Neural cell (in vitro differentiated cells): ENCODE results near the gene PHF21B. TPM values are rescaled to one million over a fixed set of nuclear protein-coding genes. Genes with fewer than 3 reads are reported as not detected.

ENCODE experiments used
- H2AFZ ChIP-seq: fragments of 200-600, 300-800 bp; sonication (generic), shearing (Covaris generic); 2 replicates; pipeline ENCODE4 v1.6.0; 2014; ENCODE audit warnings: low read depth, mild to moderate bottlenecking, antibody characterized with exemption, low read length, moderate library complexity
- H3F3A ChIP-seq: fragments of 200-600 bp; shearing (Covaris generic); 2 replicates; pipeline ENCODE4 v1.6.1; 2016; ENCODE audit warnings: mild to moderate bottlenecking, moderate library complexity, mixed read lengths, antibody characterized with exemption, low read length; ENCODE audit not compliant: insufficient read depth, poor library complexity, severe bottlenecking
- H3K27ac ChIP-seq: fragments of 200-600, 300-800 bp; sonication (generic), shearing (Covaris generic); 2 replicates; pipeline ENCODE4 v1.5.1; 2014; ENCODE audit warnings: mild to moderate bottlenecking, low read length, moderate library complexity
- H3K27me3 ChIP-seq: fragments of 300-800, 200-600 bp; sonication (generic), shearing (Covaris generic); 2 replicates; pipeline ENCODE4 v1.6.0; 2014; ENCODE audit warnings: mild to moderate bottlenecking, low read depth, low read length, moderate library complexity; ENCODE audit not compliant: insufficient read depth
- H3K36me3 ChIP-seq: fragments of 300-800, 200-600 bp; sonication (generic), shearing (Covaris generic); 2 replicates; pipeline ENCODE4 v1.5.1; 2014; ENCODE audit warnings: mild to moderate bottlenecking, antibody characterized with exemption, low read length, moderate library complexity; ENCODE audit not compliant: insufficient read depth
- H3K4me2 ChIP-seq: fragments of 300-800, 200-600 bp; sonication (generic), shearing (Covaris generic); 2 replicates; pipeline ENCODE4 v1.6.0; 2014; ENCODE audit warnings: mild to moderate bottlenecking, low read length
- H3K4me3 ChIP-seq: fragments of 300-800, 200-600 bp; sonication (generic), shearing (Covaris generic); 2 replicates; pipeline ENCODE4 v1.5.1; 2014; ENCODE audit warnings: mild to moderate bottlenecking, low read length, moderate library complexity
- H3K79me2 ChIP-seq: fragments of 200-600 bp; shearing (Covaris generic); replicated peaks from 2 replicates; pipeline ENCODE4 v1.6.0; 2014; ENCODE audit warnings: mild to moderate bottlenecking, low read length, moderate library complexity; ENCODE audit not compliant: insufficient read depth
- H3K9ac ChIP-seq: fragments of 300-800, 200-600 bp; sonication (generic), shearing (Covaris generic); 2 replicates; pipeline ENCODE4 v1.6.1; 2016; ENCODE audit warnings: mild to moderate bottlenecking, low read length, mixed read lengths
- H3K9me2 ChIP-seq: fragments of 200-600 bp; shearing (Covaris generic); 2 replicates; pipeline ENCODE4 v1.6.1; 2016; ENCODE audit warnings: mild to moderate bottlenecking, low read length, mixed read lengths; ENCODE audit not compliant: insufficient read depth
- H3K9me3 ChIP-seq: fragments of 200-600, 300-800 bp; sonication (generic), shearing (Covaris generic); 2 replicates; pipeline ENCODE4 v1.6.1; 2016; ENCODE audit warnings: mild to moderate bottlenecking, mixed run types, low read length, moderate library complexity, mixed read lengths
- H4K20me1 ChIP-seq: fragments of 200-600 bp; shearing (Covaris generic); 2 replicates; pipeline ENCODE4 v1.6.1; 2016; ENCODE audit warnings: mild to moderate bottlenecking, mixed run types; ENCODE audit not compliant: insufficient read depth
- EP300 ChIP-seq: fragments of 450-650 bp; conservative IDR thresholded peaks from 2 replicates; pipeline ENCODE4 v1.6.1; 2014; ENCODE audit warnings: antibody characterized with exemption, mild to moderate bottlenecking, moderate library complexity; ENCODE audit not compliant: poor library complexity, severe bottlenecking
- EZH2 ChIP-seq: fragments of 200-600, 300-800 bp; shearing (Covaris generic), sonication (generic); IDR thresholded peaks from 2 replicates; pipeline ENCODE4 v1.6.1; 2014; ENCODE audit warnings: antibody characterized with exemption, low read length, borderline replicate concordance, mild to moderate bottlenecking; ENCODE audit not compliant: insufficient read depth, poor library complexity, severe bottlenecking
- MXI1 ChIP-seq: fragments of 450-650 bp; conservative IDR thresholded peaks from 2 replicates; pipeline ENCODE4 v1.6.1; 2014; ENCODE audit warnings: antibody characterized with exemption, mild to moderate bottlenecking; ENCODE audit not compliant: poor library complexity, severe bottlenecking
- POLR2AphosphoS5 ChIP-seq: IDR thresholded peaks from 2 replicates; pipeline ENCODE4 v1.6.1; 2012
- RAD21 ChIP-seq: fragments of 450-650 bp; conservative IDR thresholded peaks from 2 replicates; pipeline ENCODE4 v1.6.1; 2014; ENCODE audit warnings: antibody characterized with exemption, mild to moderate bottlenecking, moderate library complexity
- REST ChIP-seq: IDR thresholded peaks from 2 replicates; pipeline ENCODE4 v1.6.1; 2012; ENCODE audit warnings: borderline replicate concordance
- SMC3 ChIP-seq: fragments of 450-650 bp; conservative IDR thresholded peaks from 2 replicates; pipeline ENCODE4 v1.6.1; 2014; ENCODE audit warnings: antibody characterized with exemption, mild to moderate bottlenecking, moderate library complexity; ENCODE audit not compliant: poor library complexity
- TAF1 ChIP-seq: IDR thresholded peaks from 2 replicates; pipeline ENCODE4 v1.6.1; 2012; ENCODE audit warnings: low read depth
- polyA plus RNA-seq: library from polyadenylated mRNA; depleted of rRNA; stranded (reverse); fragments of >200 nt; gene quantifications from 2 replicates; pipeline ENCODE4 v1.2.3, GENCODE V29; 2014
- TF ChIP-seq, protein P1 (sequence below): fragments of 450-650 bp; IDR thresholded peaks from 2 replicates; pipeline ENCODE4 v1.5.1; 2014; ENCODE audit warnings: antibody characterized with exemption, mild to moderate bottlenecking, moderate library complexity; ENCODE audit not compliant: poor library complexity, severe bottlenecking

The PHF21B gene
- polyA plus RNA-seq, 1 donor from 2014 or later: 49.5 TPM

DNA sequence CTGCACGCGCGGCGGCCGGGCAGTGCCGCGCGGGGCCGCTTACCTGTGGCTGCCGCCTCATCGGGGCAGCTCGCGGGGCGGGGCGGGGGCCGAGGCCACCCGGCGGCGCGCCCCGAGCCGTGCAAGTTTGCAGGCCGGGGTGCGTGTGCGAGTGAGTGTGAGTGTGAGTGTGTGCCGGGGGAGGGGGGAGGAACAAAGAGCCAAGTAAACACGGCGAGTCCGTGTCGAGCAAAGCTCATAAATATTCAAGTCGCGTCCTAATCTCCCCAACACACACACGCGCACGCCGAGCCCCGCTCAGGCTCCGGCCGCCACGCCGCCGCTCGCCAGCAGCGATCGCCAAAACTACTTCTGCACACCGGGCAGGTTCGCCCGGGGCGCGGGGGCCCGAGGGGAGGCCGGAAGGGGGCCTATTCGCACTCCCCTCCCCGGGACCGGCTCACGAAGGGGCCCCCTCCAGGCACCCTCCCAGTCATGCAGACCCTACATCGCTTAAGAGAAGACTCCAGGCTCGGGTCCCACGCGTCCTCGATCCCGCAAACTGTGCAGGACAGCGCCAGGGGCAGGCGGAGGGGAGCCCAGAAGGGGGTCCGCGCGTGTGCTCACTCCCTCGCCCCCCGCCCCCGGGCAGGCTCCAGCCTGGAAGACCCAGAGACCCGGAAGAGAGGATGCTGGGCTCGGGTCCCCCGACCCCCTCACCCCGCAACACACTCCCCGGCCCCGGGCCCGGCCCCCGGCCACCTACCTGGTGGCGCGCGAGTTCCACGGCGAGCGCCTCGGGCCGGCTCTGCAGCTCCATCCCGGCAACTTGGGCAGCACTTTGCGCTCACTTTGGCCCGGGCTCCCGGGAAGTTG, 827 bp downstream of the PHF21B start:
- Histone ChIP-seq H2AFZ (no peak overlapping the region), H3K4me2 (no peak overlapping the region), H3K9ac (peak overlapping the region; percentile 73), H3K27me3 (no peaks in the 10 kb centered on the region), H3F3A (peaks cover 6% of the 10 kb centered on the region), H3K36me3 (no peaks in the 10 kb centered on the region), H3K9me2 (no peaks in the 10 kb centered on the region), H3K27ac (peak overlapping the region; percentile 73), H3K4me3 (peak overlapping the region; percentile 98), H3K9me3 (no peaks in the 10 kb centered on the region), H4K20me1 (no peaks in the 10 kb centered on the region), H3K79me2 (peaks cover 27% of the 10 kb centered on the region)
- TF ChIP-seq, protein P1, sequence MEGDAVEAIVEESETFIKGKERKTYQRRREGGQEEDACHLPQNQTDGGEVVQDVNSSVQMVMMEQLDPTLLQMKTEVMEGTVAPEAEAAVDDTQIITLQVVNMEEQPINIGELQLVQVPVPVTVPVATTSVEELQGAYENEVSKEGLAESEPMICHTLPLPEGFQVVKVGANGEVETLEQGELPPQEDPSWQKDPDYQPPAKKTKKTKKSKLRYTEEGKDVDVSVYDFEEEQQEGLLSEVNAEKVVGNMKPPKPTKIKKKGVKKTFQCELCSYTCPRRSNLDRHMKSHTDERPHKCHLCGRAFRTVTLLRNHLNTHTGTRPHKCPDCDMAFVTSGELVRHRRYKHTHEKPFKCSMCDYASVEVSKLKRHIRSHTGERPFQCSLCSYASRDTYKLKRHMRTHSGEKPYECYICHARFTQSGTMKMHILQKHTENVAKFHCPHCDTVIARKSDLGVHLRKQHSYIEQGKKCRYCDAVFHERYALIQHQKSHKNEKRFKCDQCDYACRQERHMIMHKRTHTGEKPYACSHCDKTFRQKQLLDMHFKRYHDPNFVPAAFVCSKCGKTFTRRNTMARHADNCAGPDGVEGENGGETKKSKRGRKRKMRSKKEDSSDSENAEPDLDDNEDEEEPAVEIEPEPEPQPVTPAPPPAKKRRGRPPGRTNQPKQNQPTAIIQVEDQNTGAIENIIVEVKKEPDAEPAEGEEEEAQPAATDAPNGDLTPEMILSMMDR: no peak
- TF ChIP-seq REST: no peak
- TF ChIP-seq EZH2: no peak
- peak; percentile 1 for TF ChIP-seq POLR2AphosphoS5
- no peak for TF ChIP-seq EP300
- TF ChIP-seq MXI1: peak; percentile 45

DNA sequence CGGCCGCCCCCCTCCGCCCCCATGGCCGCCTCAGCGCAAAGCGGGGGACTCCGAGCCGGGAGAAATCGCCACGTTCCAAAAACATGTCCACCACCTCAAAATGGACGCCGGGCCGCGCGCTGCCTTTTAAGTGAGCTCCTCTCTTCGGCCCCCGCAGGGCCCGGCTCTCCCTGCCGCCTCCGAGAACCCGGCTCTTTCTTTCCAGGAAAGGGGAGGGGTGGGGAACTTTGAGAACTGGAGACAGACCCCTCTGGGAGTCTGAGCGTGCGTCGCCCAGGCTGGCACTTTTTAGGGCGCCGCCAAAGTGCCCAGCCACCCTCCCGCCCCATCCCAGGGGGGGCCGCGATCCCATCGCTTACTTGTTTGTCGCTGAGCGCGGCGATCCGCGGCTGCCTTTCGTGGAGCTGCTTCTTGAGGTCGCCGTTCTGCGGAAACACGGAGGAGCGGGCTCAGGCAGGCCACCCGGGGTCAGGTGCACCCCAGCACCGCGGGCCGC, 1.6 kb downstream of the PHF21B start:
- H3K27me3 ChIP-seq: no peaks in the 10 kb centered on the region
- peaks cover 6% of the 10 kb centered on the region for H3F3A ChIP-seq
- peaks cover 34% of the 10 kb centered on the region for H3K79me2 ChIP-seq
- no peaks in the 10 kb centered on the region for H4K20me1 ChIP-seq
- peak overlapping the region; percentile 98 for H3K4me3 ChIP-seq
- no peak overlapping the region for H2AFZ ChIP-seq
- H3K9me2 ChIP-seq: no peaks in the 10 kb centered on the region
- H3K36me3 ChIP-seq: no peaks in the 10 kb centered on the region
- H3K27ac ChIP-seq: peak overlapping the region; percentile 78
- peak overlapping the region; percentile 65 for H3K4me2 ChIP-seq
- H3K9ac ChIP-seq: peak overlapping the region; percentile 73
- no peaks in the 10 kb centered on the region for H3K9me3 ChIP-seq
- TF ChIP-seq EP300 (no peak), SMC3 (no peak), POLR2AphosphoS5 (no peak), REST (no peak), MXI1 (no peak), EZH2 (no peak), TAF1 (no peak), RAD21 (no peak)
- TF ChIP-seq, protein P1: no peak
